Colonic mucosa (tissue), 4 donors: Measurements from ENCODE around the gene HARBI1. TPM values are rescaled to one million over a fixed set of nuclear protein-coding genes. Genes with fewer than 3 reads are reported as not detected.

ENCODE experiments used
- DNase-seq: peaks from one replicate; pipeline ENCODE4 v3.0.0-alpha.2; 2020
- H3K27ac ChIP-seq: fragments of 200-600 bp; one replicate; pipeline ENCODE4 v1.8.0; 2021
- H3K27me3 ChIP-seq: fragments of 200-600 bp; one replicate; pipeline ENCODE4 v1.8.0; 2021
- H3K36me3 ChIP-seq: fragments of 200-600 bp; one replicate; pipeline ENCODE4 v1.8.0; 2021
- H3K4me1 ChIP-seq: fragments of 200-600 bp; one replicate; pipeline ENCODE4 v1.8.0; 2021; ENCODE audit warnings: mild to moderate bottlenecking
- H3K4me3 ChIP-seq: fragments of 200-600 bp; one replicate; pipeline ENCODE4 v1.8.0; 2021
- H3K9ac ChIP-seq, 2 donors: one replicate each; pipeline ENCODE4 v1.7.0; 2013; ENCODE audit warnings: control low read depth in 2 of 2, low read depth in 2 of 2, low read length in 2 of 2
- H3K9me3 ChIP-seq: fragments of 200-600 bp; one replicate; pipeline ENCODE4 v1.8.0; 2021
- CTCF ChIP-seq: fragments of 200-600 bp; IDR thresholded peaks from one replicate; pipeline ENCODE4 v1.8.0; 2022; ENCODE audit warnings: antibody characterized with exemption, mild to moderate bottlenecking
- intact Hi-C: fragments of 100-400 bp; cut with DNase I; formaldehyde crosslinking; loops from one replicate; pipeline ENCODE4 v1.14.1; 2022
- total RNA-seq, 2 donors: library from RNA; stranded (reverse); fragmentation: NEBNext Ultra II Directional in 1 of 2; extraction: Animal tissue kit (Norgen Biotek cat#: 25700) in 1 of 2; gene quantifications; one replicate each; pipeline ENCODE4 v1.2.1, GENCODE V29; 2021
- donor health status: healthy.
- donor health status: DM: no; HTN: no; CAD: no.
- donor health status: DM: no; HTN: no; CAD: no.

The HARBI1 gene
- total RNA-seq, 2 donors from 2014 or later: 4.5 to 5.0 TPM

GRCh38 chr11:46662366-46662765 lies 45.3 kb upstream of the HARBI1 start:
- DNase-seq: no peak
- TF ChIP-seq CTCF: no peak
- intact Hi-C loops: no loop called here

GRCh38 chr11:46661836-46662235 lies 44.8 kb upstream of the HARBI1 start:
- no peaks in the 10 kb centered on the region for H3K4me1 ChIP-seq
- H3K9me3 ChIP-seq: no peaks in the 10 kb centered on the region
- no peak overlapping the region for H3K9ac ChIP-seq
- H3K27ac ChIP-seq: no peak overlapping the region
- H3K4me3 ChIP-seq: no peak overlapping the region
- no peaks in the 10 kb centered on the region for H3K27me3 ChIP-seq
- H3K36me3 ChIP-seq: peaks cover 19% of the 10 kb centered on the region
- no peak for TF ChIP-seq CTCF
- intact Hi-C loops: no loop called here
- no peak for DNase-seq

More at GRCh38 chr11:46662366-46662765, 45.3 kb upstream of the HARBI1 start:
- no peak overlapping the region for H3K27ac ChIP-seq
- no peak overlapping the region for H3K4me3 ChIP-seq
- H3K36me3 ChIP-seq: peaks cover 14% of the 10 kb centered on the region
- no peaks in the 10 kb centered on the region for H3K9me3 ChIP-seq
- H3K9ac ChIP-seq: no peak overlapping the region
- H3K27me3 ChIP-seq: no peaks in the 10 kb centered on the region
- H3K4me1 ChIP-seq: no peaks in the 10 kb centered on the region

DNA sequence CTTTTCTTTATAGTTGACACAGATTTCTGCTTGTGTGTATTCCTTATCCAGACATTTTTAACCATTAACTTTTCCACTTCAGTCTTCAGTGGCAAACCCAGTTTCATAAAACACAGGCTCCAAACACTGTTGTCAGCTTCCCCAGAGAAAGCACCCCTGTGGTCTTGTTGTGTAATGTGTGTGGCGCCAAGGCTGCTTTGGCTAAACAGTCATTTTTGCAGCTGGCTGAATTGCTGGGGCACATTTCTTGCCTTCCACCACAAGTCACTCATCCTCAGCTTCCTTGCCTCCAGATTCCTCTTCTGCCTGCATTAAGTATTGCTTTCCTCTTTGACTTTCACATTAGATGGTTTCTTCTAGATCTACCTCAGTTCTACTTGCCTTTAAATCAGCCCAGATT lies 42.9 kb upstream of the HARBI1 start:
- Histone ChIP-seq H3K4me1 (no peaks in the 10 kb centered on the region), H3K27me3 (no peaks in the 10 kb centered on the region), H3K36me3 (peaks cover 19% of the 10 kb centered on the region), H3K27ac (no peak overlapping the region), H3K9ac (no peak overlapping the region), H3K4me3 (no peak overlapping the region), H3K9me3 (no peaks in the 10 kb centered on the region)
- DNase-seq: no peak
- intact Hi-C loops: no loop called here
- TF ChIP-seq CTCF: no peak

DNA sequence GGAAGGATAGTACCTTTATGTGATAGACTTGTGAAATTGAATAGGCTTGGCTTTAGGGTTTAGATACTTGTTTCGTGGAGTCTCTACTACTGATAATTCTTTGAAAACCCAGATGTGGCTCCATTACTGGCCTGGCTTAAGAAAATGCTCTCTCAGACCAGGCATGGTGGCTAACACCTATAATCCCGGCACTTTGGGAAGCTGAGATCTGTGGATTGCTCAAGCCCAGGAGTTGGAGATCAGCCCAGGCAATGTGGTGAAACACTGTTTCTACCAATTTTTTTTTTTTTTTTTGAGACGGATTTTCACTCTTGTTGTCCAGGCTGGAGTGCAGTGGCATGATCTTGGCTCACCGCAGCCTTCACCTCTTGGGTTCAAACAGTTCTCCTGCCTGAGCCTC lies 41.2 kb upstream of the HARBI1 start:
- TF ChIP-seq CTCF: no peak
- DNase-seq: no peak
- Histone ChIP-seq H3K27me3 (no peaks in the 10 kb centered on the region), H3K9ac (no peak overlapping the region), H3K9me3 (no peaks in the 10 kb centered on the region), H3K27ac (no peak overlapping the region), H3K4me1 (no peaks in the 10 kb centered on the region), H3K4me3 (no peak overlapping the region), H3K36me3 (peaks cover 19% of the 10 kb centered on the region)
- intact Hi-C loops: no loop called here

DNA sequence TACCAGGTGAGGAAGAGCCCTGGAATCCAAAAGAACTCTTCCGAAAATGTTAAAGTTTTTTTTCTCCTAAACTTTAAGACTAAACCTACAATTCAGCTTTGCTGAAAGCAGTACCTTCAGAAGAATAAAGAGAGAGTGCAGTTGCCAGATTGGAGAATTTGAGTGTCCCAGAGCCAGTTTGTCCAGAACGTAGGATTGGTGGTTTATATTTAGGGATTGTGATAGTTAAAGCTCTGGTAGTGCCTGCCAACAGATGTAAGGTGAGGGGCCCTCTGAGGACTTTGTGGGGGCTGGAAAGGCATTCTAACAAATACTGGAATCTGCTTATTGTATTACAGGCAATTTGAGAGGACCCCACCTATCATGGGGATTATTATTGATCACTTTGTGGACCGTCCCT lies 40.2 kb upstream of the HARBI1 start:
- Histone ChIP-seq H3K27ac (no peak overlapping the region), H3K36me3 (peaks cover 20% of the 10 kb centered on the region), H3K4me3 (no peak overlapping the region), H3K9me3 (no peaks in the 10 kb centered on the region), H3K9ac (no peak overlapping the region), H3K27me3 (no peaks in the 10 kb centered on the region), H3K4me1 (no peaks in the 10 kb centered on the region)
- no peak for DNase-seq
- TF ChIP-seq CTCF: no peak
- intact Hi-C loops: no loop called here

DNA sequence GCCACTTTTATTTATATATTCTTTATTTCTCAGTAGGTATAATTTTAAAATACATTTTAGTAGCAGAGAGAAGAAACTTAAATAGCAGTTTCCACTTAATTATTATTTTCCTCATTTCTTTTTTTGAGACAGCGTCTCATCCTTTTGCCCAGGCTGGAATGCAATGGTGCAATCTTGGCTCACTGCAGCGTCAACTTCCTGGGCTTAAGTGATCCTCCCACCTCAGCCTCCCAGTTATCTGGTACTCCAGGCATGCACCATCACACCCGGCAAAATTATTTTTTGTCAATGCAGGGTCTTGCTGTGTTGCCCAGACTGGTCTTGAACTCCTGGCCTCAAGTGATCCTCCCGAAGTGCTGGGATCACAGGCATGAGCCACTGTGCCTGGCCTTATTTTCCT lies 38.6 kb upstream of the HARBI1 start:
- TF ChIP-seq CTCF: no peak
- Histone ChIP-seq H3K4me1 (no peaks in the 10 kb centered on the region), H3K27ac (no peak overlapping the region), H3K4me3 (no peak overlapping the region), H3K9ac (no peak overlapping the region), H3K36me3 (peaks cover 28% of the 10 kb centered on the region), H3K9me3 (no peaks in the 10 kb centered on the region), H3K27me3 (no peaks in the 10 kb centered on the region)
- intact Hi-C loops: no loop called here
- DNase-seq: no peak
